KBM-7 (cell line): Measurements from ENCODE around the gene SUPV3L1.
A peak's percentile ranks its signal among the peaks of the same experiment; 100 is the strongest.

ENCODE experiments used
- DNase-seq: peaks from one replicate; pipeline ENCODE4 v3.0.0-alpha.2; 2015
- in situ Hi-C: fragments of 300-500 bp; cut with MboI; formaldehyde crosslinking; loops from 2 replicates; pipeline ENCODE4 v1.14.3; 2020; ENCODE audit warnings: low sequenced_read_pairs, low pct_unique_long_range_greater_than_20kb, mixed read lengths

The SUPV3L1 gene

GRCh38 chr10:69224862-69225657 lies 45.0 kb downstream of the SUPV3L1 start:
- DNase-seq, result no peak
- in situ Hi-C loops, result loop anchor here (25.0 kb wide), 1 partner anchor 287 kb away; no protein-coding TSS in a partner anchor

- in situ Hi-C loops, result loop anchor here (25.0 kb wide), 1 partner anchor 287 kb away; no protein-coding TSS in a partner anchor
- no peak for DNase-seq
Observed at GRCh38 chr10:69225681-69226080, 45.6 kb downstream of the SUPV3L1 start.

GRCh38 chr10:69226919-69227450 lies 47.0 kb downstream of the SUPV3L1 start:
- in situ Hi-C loops, result loop anchor here (25.0 kb wide), 1 partner anchor 285 kb away; no protein-coding TSS in a partner anchor
- DNase-seq, result no peak

GRCh38 chr10:69228151-69228550 lies 48.1 kb downstream of the SUPV3L1 start:
- in situ Hi-C loops, result loop anchor here (25.0 kb wide), 1 partner anchor 284 kb away; no protein-coding TSS in a partner anchor
- DNase-seq, result no peak

- in situ Hi-C loops, result loop anchor here (25.0 kb wide), 1 partner anchor 283 kb away; no protein-coding TSS in a partner anchor
- no peak for DNase-seq
Observed at GRCh38 chr10:69229616-69229916, 49.5 kb downstream of the SUPV3L1 start.

GRCh38 chr10:69230128-69230527 lies 50.1 kb downstream of the SUPV3L1 start:
- no peak for DNase-seq
- in situ Hi-C loops, result loop anchor here (25.0 kb wide), 1 partner anchor 282 kb away; no protein-coding TSS in a partner anchor

GRCh38 chr10:69232252-69232651 lies 52.2 kb downstream of the SUPV3L1 start:
- in situ Hi-C loops, result loop anchor here (25.0 kb wide), 1 partner anchor 280 kb away; no protein-coding TSS in a partner anchor
- DNase-seq, result no peak

- no peak for DNase-seq
- in situ Hi-C loops, result loop anchor here (25.0 kb wide), 1 partner anchor 279 kb away; no protein-coding TSS in a partner anchor
Observed at GRCh38 chr10:69232736-69233480, 52.9 kb downstream of the SUPV3L1 start.

- in situ Hi-C loops, result loop anchor here (25.0 kb wide), 1 partner anchor 278 kb away; no protein-coding TSS in a partner anchor
- no peak for DNase-seq
Observed at GRCh38 chr10:69234447-69234846, 54.4 kb downstream of the SUPV3L1 start.

- peak; percentile 86 for DNase-seq
- in situ Hi-C loops, result loop anchor here (25.0 kb wide), 1 partner anchor 275 kb away; no protein-coding TSS in a partner anchor
Observed at GRCh38 chr10:69237528-69238159, 57.6 kb downstream of the SUPV3L1 start.

GRCh38 chr10:69239136-69239535 lies 59.1 kb downstream of the SUPV3L1 start:
- no peak for DNase-seq
- in situ Hi-C loops, result loop anchor here (25.0 kb wide), 1 partner anchor 273 kb away; no protein-coding TSS in a partner anchor

GRCh38 chr10:69239816-69240434 lies 59.9 kb downstream of the SUPV3L1 start:
- in situ Hi-C loops, result loop anchor here (25.0 kb wide), 1 partner anchor 272 kb away; no protein-coding TSS in a partner anchor
- DNase-seq, result no peak

GRCh38 chr10:69240455-69240854 lies 60.4 kb downstream of the SUPV3L1 start:
- in situ Hi-C loops, result loop anchor here (25.0 kb wide), 1 partner anchor 272 kb away; no protein-coding TSS in a partner anchor
- DNase-seq, result no peak

GRCh38 chr10:69241575-69241974 lies 61.5 kb downstream of the SUPV3L1 start:
- no peak for DNase-seq
- in situ Hi-C loops, result loop anchor here (25.0 kb wide), 1 partner anchor 271 kb away; no protein-coding TSS in a partner anchor

GRCh38 chr10:69242040-69242851 lies 62.2 kb downstream of the SUPV3L1 start:
- in situ Hi-C loops, result loop anchor here (25.0 kb wide), 1 partner anchor 270 kb away; no protein-coding TSS in a partner anchor
- no peak for DNase-seq

- in situ Hi-C loops, result loop anchor here (25.0 kb wide), 1 partner anchor 269 kb away; no protein-coding TSS in a partner anchor
- no peak for DNase-seq
Observed at GRCh38 chr10:69242852-69243212, 62.8 kb downstream of the SUPV3L1 start.

GRCh38 chr10:69243817-69244216 lies 63.8 kb downstream of the SUPV3L1 start:
- in situ Hi-C loops, result loop anchor here (25.0 kb wide), 1 partner anchor 268 kb away; no protein-coding TSS in a partner anchor
- DNase-seq, result no peak
